HuH-7 (cell line): ENCODE results near the gene IGIP.
"Not testable (repeated sequence)": the region's sequence is repeated elsewhere in the genome, so short reads cannot be mapped to it uniquely, and the experiment has no call there.

Source experiments
- DNase-seq: peaks from one replicate; pipeline ENCODE4 v3.0.0; 2011; ENCODE audit warnings: low spot score

The IGIP gene

GRCh38 chr5:140141241-140141640 lies 15.5 kb downstream of the IGIP start:
- DNase-seq = no peak

- DNase-seq = no peak
These were observed 16.5 kb downstream of the IGIP start for GRCh38 chr5:140142246-140142645.

GRCh38 chr5:140142856-140143255 lies 17.1 kb downstream of the IGIP start:
- no peak for DNase-seq

- DNase-seq = no peak
These were observed 18.0 kb downstream of the IGIP start for GRCh38 chr5:140143521-140144258.

GRCh38 chr5:140145256-140145655 lies 19.5 kb downstream of the IGIP start:
- DNase-seq = no peak

- peak; percentile 60 for DNase-seq
These were observed 20.2 kb downstream of the IGIP start for GRCh38 chr5:140145818-140146522.

GRCh38 chr5:140146523-140146842 lies 20.7 kb downstream of the IGIP start:
- no peak for DNase-seq

GRCh38 chr5:140147460-140147859 lies 21.7 kb downstream of the IGIP start:
- no peak for DNase-seq

- DNase-seq = peak; percentile 53
These were observed 22.8 kb downstream of the IGIP start for GRCh38 chr5:140148508-140148907.

GRCh38 chr5:140150201-140150600 lies 24.5 kb downstream of the IGIP start:
- no peak for DNase-seq

- DNase-seq = no peak
These were observed 25.6 kb downstream of the IGIP start for GRCh38 chr5:140151144-140152021.

- no peak for DNase-seq
These were observed 26.6 kb downstream of the IGIP start for GRCh38 chr5:140152022-140152999.

- DNase-seq = no peak
These were observed 27.5 kb downstream of the IGIP start for GRCh38 chr5:140153255-140153654.

GRCh38 chr5:140153905-140154304 lies 28.2 kb downstream of the IGIP start:
- DNase-seq = no peak

GRCh38 chr5:140154710-140155381 lies 29.1 kb downstream of the IGIP start:
- DNase-seq = not testable (repeated sequence)

- peak; percentile 81 for DNase-seq
These were observed 31.5 kb downstream of the IGIP start for GRCh38 chr5:140157032-140157781.

GRCh38 chr5:140159014-140159927 lies 33.5 kb downstream of the IGIP start:
- no peak for DNase-seq

- DNase-seq = no peak
These were observed 36.5 kb downstream of the IGIP start for GRCh38 chr5:140162275-140162674.

- no peak for DNase-seq
These were observed 37.0 kb downstream of the IGIP start for GRCh38 chr5:140162781-140163180.
